ENCODE results near the gene CTNNA1. TPM values are rescaled to one million over a fixed set of nuclear protein-coding genes. Genes with fewer than 3 reads are reported as not detected.
A peak's percentile ranks its signal among the peaks of the same experiment; 100 is the strongest.

Gene CTNNA1
- total RNA-seq, 1 donor from 2014 or later, result 598 TPM

DNA sequence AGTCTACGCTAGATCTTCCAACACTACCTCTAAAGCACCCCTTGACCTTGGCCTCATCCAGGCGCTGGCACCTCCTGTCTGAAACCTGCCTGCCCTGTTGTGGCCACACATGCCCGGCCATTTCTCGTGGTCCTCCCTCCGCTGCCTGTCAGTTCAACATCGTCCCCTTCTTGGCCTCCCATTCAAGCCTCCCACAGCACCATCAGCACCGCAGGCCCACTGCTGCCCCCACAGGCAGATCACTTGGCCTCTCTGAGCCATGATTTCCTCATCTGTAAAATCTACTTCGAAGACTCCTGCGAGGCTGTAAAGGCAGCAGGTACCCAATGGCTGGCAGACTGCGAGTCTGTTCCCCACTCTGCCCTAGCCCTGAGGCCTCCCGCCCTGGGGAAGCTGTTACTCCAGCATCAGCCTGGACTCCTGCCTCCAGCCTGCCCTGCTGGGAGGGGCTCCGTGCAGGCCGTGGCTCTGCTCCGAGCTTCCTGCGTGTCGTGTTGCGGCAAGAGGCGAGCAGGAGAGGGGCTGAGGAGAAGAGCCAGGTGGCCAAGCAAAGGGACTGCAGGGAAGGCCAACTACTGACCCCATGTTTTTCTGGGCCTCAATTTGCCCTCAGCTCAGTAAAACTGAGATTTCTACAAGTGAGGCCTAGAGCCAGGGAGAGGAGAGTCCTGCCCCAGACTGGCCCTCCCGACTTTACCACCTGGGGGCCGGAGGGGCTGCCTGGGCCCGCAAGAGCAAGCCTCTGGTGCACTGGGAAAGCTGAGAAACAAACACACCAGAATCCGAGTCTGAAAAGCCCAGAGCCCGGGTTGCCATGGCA lies 192.4 kb downstream of the CTNNA1 start:
- no peak for DNase-seq
- Mint-ChIP-seq H3K27me3 (ENCODE audit: unreplicated experiment) (peaks cover 11% of the 10 kb centered on the region), H3K4me3 (ENCODE audit: unreplicated experiment) (no peak overlapping the region), H3K36me3 (ENCODE audit: unreplicated experiment) (no peaks in the 10 kb centered on the region), H3K27ac (ENCODE audit: unreplicated experiment) (peak overlapping the region; percentile 22), H3K4me1 (ENCODE audit: low read depth, unreplicated experiment) (peaks cover 42% of the 10 kb centered on the region), H3K9me3 (ENCODE audit: unreplicated experiment) (peaks cover 20% of the 10 kb centered on the region)
- TF ChIP-seq, protein P1, sequence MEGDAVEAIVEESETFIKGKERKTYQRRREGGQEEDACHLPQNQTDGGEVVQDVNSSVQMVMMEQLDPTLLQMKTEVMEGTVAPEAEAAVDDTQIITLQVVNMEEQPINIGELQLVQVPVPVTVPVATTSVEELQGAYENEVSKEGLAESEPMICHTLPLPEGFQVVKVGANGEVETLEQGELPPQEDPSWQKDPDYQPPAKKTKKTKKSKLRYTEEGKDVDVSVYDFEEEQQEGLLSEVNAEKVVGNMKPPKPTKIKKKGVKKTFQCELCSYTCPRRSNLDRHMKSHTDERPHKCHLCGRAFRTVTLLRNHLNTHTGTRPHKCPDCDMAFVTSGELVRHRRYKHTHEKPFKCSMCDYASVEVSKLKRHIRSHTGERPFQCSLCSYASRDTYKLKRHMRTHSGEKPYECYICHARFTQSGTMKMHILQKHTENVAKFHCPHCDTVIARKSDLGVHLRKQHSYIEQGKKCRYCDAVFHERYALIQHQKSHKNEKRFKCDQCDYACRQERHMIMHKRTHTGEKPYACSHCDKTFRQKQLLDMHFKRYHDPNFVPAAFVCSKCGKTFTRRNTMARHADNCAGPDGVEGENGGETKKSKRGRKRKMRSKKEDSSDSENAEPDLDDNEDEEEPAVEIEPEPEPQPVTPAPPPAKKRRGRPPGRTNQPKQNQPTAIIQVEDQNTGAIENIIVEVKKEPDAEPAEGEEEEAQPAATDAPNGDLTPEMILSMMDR (IDR thresholded peaks at IDR 0.05; ENCODE audit: partially characterized antibody, unreplicated experiment), result no peak

DNA sequence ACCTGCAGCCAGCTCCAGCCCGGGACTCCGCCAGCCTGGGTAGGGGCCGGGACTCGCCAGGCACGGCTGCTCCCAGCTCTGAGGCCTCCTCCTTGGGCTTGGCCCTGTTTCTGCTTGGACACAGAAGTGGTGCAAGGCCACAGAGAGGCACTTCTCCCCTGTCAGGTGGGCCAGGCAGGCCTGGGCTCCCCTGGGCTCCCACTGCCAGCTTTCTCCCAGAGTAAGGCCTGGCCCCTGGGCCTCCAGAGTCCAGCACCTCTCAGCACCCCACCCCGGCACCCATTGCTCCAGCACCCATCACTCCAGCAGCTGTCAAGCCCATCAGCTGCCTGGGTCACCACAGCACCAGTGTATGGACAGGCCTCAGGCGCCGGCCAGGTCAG lies 193.0 kb downstream of the CTNNA1 start:
- no peak overlapping the region for H3K4me3 Mint-ChIP-seq (ENCODE audit: unreplicated experiment)
- H3K27ac Mint-ChIP-seq (ENCODE audit: unreplicated experiment), result no peak overlapping the region
- peaks cover 47% of the 10 kb centered on the region for H3K4me1 Mint-ChIP-seq (ENCODE audit: low read depth, unreplicated experiment)
- TF ChIP-seq, protein P1 (IDR thresholded peaks at IDR 0.05; ENCODE audit: partially characterized antibody, unreplicated experiment), result no peak
- DNase-seq, result peak; percentile 68
- peaks cover 20% of the 10 kb centered on the region for H3K9me3 Mint-ChIP-seq (ENCODE audit: unreplicated experiment)
- no peaks in the 10 kb centered on the region for H3K36me3 Mint-ChIP-seq (ENCODE audit: unreplicated experiment)
- peaks cover 15% of the 10 kb centered on the region for H3K27me3 Mint-ChIP-seq (ENCODE audit: unreplicated experiment)

DNA sequence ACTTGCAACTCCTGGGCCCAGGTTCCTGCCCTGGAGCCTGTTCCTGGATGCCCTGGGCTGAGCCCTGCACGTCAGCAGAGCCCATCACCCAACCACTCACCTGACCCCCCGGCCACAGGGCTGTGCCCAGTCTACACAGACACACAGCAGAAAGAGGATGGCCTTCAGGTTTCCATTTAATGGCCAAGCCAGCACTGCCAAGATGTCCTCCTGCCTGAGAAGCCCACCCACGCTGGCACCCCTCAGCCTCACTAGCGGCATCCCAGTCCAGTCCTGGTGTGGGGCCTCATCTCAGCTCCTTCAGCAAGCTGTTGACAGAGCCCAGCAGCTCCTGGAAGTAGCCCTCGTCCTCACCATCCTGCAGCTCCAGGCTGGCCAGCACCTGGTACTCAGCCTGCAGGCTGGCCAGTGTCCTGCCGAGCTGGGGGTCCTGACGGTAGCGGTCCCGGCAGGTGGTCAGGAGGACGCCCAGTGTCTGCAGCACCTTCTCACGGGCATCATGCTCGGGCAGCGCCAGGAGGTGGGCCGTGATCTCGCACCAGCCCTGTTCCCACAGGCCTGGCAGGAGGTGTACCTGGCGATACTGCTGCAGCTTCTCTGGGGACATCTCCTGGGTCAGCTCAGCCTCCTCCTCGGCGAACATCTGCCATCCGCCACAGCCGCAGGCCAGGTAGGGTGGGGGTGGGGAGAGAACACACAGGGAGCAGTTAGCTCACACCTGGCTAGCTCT lies 193.8 kb downstream of the CTNNA1 start:
- Mint-ChIP-seq H3K4me1 (ENCODE audit: low read depth, unreplicated experiment) (peaks cover 46% of the 10 kb centered on the region), H3K9me3 (ENCODE audit: unreplicated experiment) (peaks cover 20% of the 10 kb centered on the region), H3K27ac (ENCODE audit: unreplicated experiment) (no peak overlapping the region), H3K27me3 (ENCODE audit: unreplicated experiment) (peaks cover 12% of the 10 kb centered on the region), H3K4me3 (ENCODE audit: unreplicated experiment) (no peak overlapping the region), H3K36me3 (ENCODE audit: unreplicated experiment) (no peaks in the 10 kb centered on the region)
- TF ChIP-seq, protein P1 (IDR thresholded peaks at IDR 0.05; ENCODE audit: partially characterized antibody, unreplicated experiment), result no peak
- no peak for DNase-seq

DNA sequence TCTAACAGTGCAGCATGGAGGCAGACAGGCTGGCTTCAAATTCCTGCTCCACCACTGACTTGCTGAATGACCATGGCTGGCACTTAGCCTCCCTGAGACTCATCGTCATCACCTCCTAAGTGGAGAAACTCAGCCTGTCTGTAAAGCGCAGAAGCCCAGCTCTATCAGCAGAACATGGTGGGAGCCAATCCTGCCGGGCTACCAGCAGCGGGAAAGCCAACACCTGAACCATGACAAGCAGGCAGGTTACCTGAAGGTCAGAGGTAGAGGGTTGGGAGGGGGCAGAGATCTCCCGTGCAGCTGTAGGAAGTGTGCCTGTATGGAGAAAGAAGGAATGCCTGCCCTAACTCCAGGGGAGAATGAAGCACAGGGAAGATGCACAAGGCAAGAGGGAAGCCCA lies 194.6 kb downstream of the CTNNA1 start:
- H3K4me1 Mint-ChIP-seq (ENCODE audit: low read depth, unreplicated experiment), result peaks cover 47% of the 10 kb centered on the region
- H3K27me3 Mint-ChIP-seq (ENCODE audit: unreplicated experiment), result peaks cover 15% of the 10 kb centered on the region
- peak overlapping the region; percentile 23 for H3K27ac Mint-ChIP-seq (ENCODE audit: unreplicated experiment)
- TF ChIP-seq, protein P1 (IDR thresholded peaks at IDR 0.05; ENCODE audit: partially characterized antibody, unreplicated experiment), result no peak
- H3K4me3 Mint-ChIP-seq (ENCODE audit: unreplicated experiment), result no peak overlapping the region
- no peak for DNase-seq
- no peaks in the 10 kb centered on the region for H3K36me3 Mint-ChIP-seq (ENCODE audit: unreplicated experiment)
- H3K9me3 Mint-ChIP-seq (ENCODE audit: unreplicated experiment), result peaks cover 18% of the 10 kb centered on the region
